Prostate gland (tissue), 2 donors: ENCODE results near the gene EML1. TPM values are rescaled to one million over a fixed set of nuclear protein-coding genes. Genes with fewer than 3 reads are reported as not detected.
"Not testable (repeated sequence)": the region's sequence is repeated elsewhere in the genome, so short reads cannot be mapped to it uniquely, and the experiment has no call there.

Experiments used
- DNase-seq: peaks from one replicate; pipeline ENCODE4 v3.0.0-alpha.2; 2019; ENCODE audit warnings: low spot score
- H3K27ac ChIP-seq, 2 donors: fragments of 200-600 bp; sonication (generic); 2 replicates each; pipeline ENCODE4 v1.5.1; 2017 to 2019
- H3K27me3 ChIP-seq: fragments of 200-600 bp; sonication (generic); replicated peaks from 2 replicates; pipeline ENCODE4 v1.5.1; 2019; ENCODE audit not compliant: insufficient read depth
- H3K36me3 ChIP-seq, 2 donors: fragments of 200-600 bp; sonication (generic); 1 replicate in 1 of 2; 2 replicates in 1 of 2; pipeline versions ENCODE4 v1.5.1 to v1.8.1; 2017 to 2019
- H3K4me1 ChIP-seq: fragments of 200-600 bp; sonication (generic); replicated peaks from 2 replicates; pipeline ENCODE4 v1.5.1; 2019
- H3K4me3 ChIP-seq, 2 donors: fragments of 200-600 bp; sonication (generic); 2 replicates each; pipeline ENCODE4 v1.5.1; 2017 to 2019
- H3K9me3 ChIP-seq: fragments of 200-600 bp; sonication (generic); 2 replicates; pipeline ENCODE4 v1.5.1; 2017
- CTCF ChIP-seq, 4 experiments: fragments of 200-600 bp in 2 of 4; fragments of 450-650 bp in 2 of 4; sonication (generic) in 2 of 4; IDR thresholded peaks; 1 replicate in 3 of 4; 2 replicates in 1 of 4; pipeline ENCODE4 v1.5.1; 2016 to 2019; ENCODE audit warnings: antibody characterized with exemption in 4 of 4, mild to moderate bottlenecking in 2 of 4, moderate library complexity in 2 of 4
- POLR2A ChIP-seq: fragments of 450-650 bp; IDR thresholded peaks from one replicate; pipeline ENCODE4 v1.6.1; 2016; ENCODE audit warnings: antibody characterized with exemption, mild to moderate bottlenecking
- POLR2AphosphoS5 ChIP-seq: sonication (generic); formaldehyde crosslinking; IDR thresholded peaks from one replicate; pipeline ENCODE4 v1.6.1; 2017; ENCODE audit warnings: antibody characterized with exemption
- WGBS: methylation state at CpG from one replicate; pipeline ENCODE4 v1.1.5; 2018; 5-methylcytosine and 5-hydroxymethylcytosine counted together
- intact Hi-C: fragments of 100-400 bp; cut with DNase I; formaldehyde crosslinking; loops from one replicate; pipeline ENCODE4 v1.14.2; 2022
- total RNA-seq, 2 donors: library from RNA; depleted of rRNA; stranded (reverse); fragments of >200 nt; gene quantifications; one replicate each; pipeline ENCODE4 v1.1.0, GENCODE V29; 2016

Gene EML1
- total RNA-seq, 2 donors from 2014 or later, result 7.0 to 31.8 TPM

- DNase-seq, result no peak
Observed at GRCh38 chr14:99947695-99948094, 154.5 kb downstream of the EML1 start.

GRCh38 chr14:99949011-99949732 is 156.0 kb downstream of the EML1 start:
- H3K27me3 ChIP-seq, H3K4me3 ChIP-seq, H3K36me3 ChIP-seq, H3K27ac ChIP-seq, H3K4me1 ChIP-seq, DNase-seq, H3K9me3 ChIP-seq, intact Hi-C loops: not testable (repeated sequence)
- 37% methylated on average over 15 of the region's 19 CpGs for WGBS

More at GRCh38 chr14:99947695-99948094, 154.5 kb downstream of the EML1 start:
- H3K36me3 ChIP-seq, result no peaks in the 10 kb centered on the region
- 78% methylated on average over 6 of the region's 6 CpGs for WGBS
- H3K9me3 ChIP-seq, result no peaks in the 10 kb centered on the region
- H3K4me1 ChIP-seq, result no peaks in the 10 kb centered on the region
- H3K27me3 ChIP-seq, result no peaks in the 10 kb centered on the region
- no peak overlapping the region for H3K4me3 ChIP-seq
- no peak for TF ChIP-seq CTCF (IDR thresholded peaks at IDR 0.05)
- TF ChIP-seq POLR2A, result no peak
- no peak for TF ChIP-seq POLR2AphosphoS5
- no peak overlapping the region for H3K27ac ChIP-seq
- intact Hi-C loops, result no loop called here

- Histone ChIP-seq H3K4me1 (no peaks in the 10 kb centered on the region), H3K27me3 (no peaks in the 10 kb centered on the region), H3K4me3 (no peak overlapping the region), H3K36me3 (no peaks in the 10 kb centered on the region), H3K9me3 (no peaks in the 10 kb centered on the region), H3K27ac (no peak overlapping the region)
- no peak for DNase-seq
- 80% methylated on average over 8 of the region's 8 CpGs for whole genome bisulfite sequencing
- intact Hi-C loops, result no loop called here
- TF ChIP-seq POLR2A (no peak), POLR2AphosphoS5 (no peak), CTCF (IDR thresholded peaks at IDR 0.05) (no peak)
Observed at GRCh38 chr14:99950181-99950580, 157.0 kb downstream of the EML1 start.

GRCh38 chr14:99951085-99951484 is 157.9 kb downstream of the EML1 start:
- no peak for TF ChIP-seq POLR2A
- no peak for TF ChIP-seq CTCF (IDR thresholded peaks at IDR 0.05)
- TF ChIP-seq POLR2AphosphoS5, result no peak
- no peaks in the 10 kb centered on the region for H3K9me3 ChIP-seq
- intact Hi-C loops, result no loop called here
- H3K4me1 ChIP-seq, result no peaks in the 10 kb centered on the region
- DNase-seq, result no peak
- WGBS, result 61% methylated on average over 8 of the region's 8 CpGs
- no peak overlapping the region for H3K4me3 ChIP-seq
- H3K27ac ChIP-seq, result no peak overlapping the region
- H3K27me3 ChIP-seq, result no peaks in the 10 kb centered on the region
- H3K36me3 ChIP-seq, result no peaks in the 10 kb centered on the region

- no peak for DNase-seq
- Histone ChIP-seq H3K36me3 (no peaks in the 10 kb centered on the region), H3K4me1 (no peaks in the 10 kb centered on the region), H3K9me3 (no peaks in the 10 kb centered on the region), H3K4me3 (no peak overlapping the region), H3K27me3 (no peaks in the 10 kb centered on the region), H3K27ac (no peak overlapping the region)
- 94% methylated on average over 4 of the region's 4 CpGs for WGBS
- intact Hi-C loops, result no loop called here
- TF ChIP-seq POLR2AphosphoS5, result no peak
- TF ChIP-seq POLR2A, result no peak
- no peak for TF ChIP-seq CTCF (IDR thresholded peaks at IDR 0.05)
Observed at GRCh38 chr14:99952039-99952438, 158.8 kb downstream of the EML1 start.
